Eye (tissue), 1 donor: ENCODE measurements around the gene CACNA1C.

Experiments used
- DNase-seq: peaks from one replicate; pipeline ENCODE4 v3.0.0-alpha.2; 2015

CACNA1C gene

GRCh38 chr12:2397356-2398045, 344.7 kb downstream of the CACNA1C start:
- no peak for DNase-seq

DNA sequence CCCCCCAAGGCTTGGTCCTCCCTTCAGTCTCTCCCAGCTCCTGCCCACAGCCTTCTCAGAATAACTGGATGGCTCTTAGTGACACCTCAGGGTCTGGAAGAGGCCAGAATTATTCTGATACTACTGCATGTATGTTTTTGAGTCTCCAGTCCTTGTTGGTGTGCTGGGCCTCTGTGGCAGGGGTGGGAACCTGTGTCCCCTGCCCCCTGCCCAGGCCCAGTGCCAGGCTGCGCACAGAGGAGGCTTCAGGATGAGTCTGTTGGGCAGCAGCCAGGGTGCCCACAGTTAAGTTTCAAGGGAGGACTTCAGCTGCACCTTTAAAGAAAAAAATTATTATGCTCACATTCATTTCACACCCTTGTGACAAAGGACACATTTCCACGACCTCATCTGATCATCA, 348.3 kb downstream of the CACNA1C start:
- no peak for DNase-seq

- DNase-seq, result no peak
These were observed 349.3 kb downstream of the CACNA1C start for GRCh38 chr12:2402073-2402579.

- DNase-seq, result no peak
These were observed 350.6 kb downstream of the CACNA1C start for GRCh38 chr12:2403221-2403976.

DNA sequence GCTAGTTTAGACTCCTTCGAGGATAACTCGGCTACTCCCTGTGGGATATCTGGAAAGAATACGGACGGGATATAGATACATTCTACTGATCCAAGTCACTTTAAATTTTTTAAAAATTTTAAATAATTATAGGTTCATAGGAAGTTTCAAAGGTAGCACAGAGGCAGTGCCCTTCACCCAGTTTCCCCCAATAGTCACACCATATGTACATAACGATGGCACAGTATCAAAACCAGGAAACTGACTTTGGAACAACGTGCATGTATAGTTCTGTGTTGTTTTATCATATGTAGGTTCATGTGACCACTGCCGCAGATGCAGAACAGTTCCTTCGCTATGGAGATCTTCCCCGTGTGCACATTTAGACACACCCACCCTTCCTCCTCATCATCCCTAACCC, 352.3 kb downstream of the CACNA1C start:
- DNase-seq, result no peak

DNA sequence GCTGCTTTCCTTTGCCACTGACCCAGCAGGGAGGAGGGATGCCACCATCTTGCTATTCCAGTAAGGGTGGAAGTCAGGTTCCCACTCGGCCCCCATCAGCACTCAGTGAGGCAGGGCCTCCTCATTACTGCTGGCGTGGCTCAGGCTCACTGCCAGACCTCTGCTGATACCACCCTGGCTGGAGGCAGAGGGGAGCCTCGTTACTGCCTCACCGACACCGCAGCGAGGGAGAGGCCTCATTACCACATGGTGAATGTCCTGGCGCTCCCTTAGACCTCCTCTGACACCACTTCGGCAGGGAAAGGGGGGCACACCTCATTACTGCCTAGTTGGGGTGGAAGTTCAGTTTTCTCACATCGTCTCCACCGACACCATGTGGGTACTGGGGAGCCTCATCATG, 354.1 kb downstream of the CACNA1C start:
- DNase-seq, result no peak

DNA sequence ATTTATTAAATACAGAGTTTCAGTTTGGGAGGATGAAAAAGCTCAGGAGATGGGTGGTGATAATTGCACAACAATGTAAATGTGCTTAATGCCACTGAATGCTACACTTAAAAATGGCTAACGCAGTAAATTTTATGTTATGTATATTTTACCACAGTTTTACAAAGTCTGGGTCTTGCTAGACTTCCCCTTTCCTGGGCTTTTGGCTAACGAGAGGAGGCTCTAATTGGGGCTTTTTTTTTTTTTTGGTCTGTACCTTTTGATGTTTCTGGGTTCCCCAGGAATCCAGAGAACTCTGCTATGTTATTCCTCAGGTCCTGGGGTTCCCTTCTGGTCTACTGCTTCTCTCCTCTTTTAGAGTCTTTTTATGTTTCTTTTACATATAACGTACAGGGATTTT, 355.5 kb downstream of the CACNA1C start:
- DNase-seq, result no peak

- DNase-seq, result no peak
These were observed 357.0 kb downstream of the CACNA1C start for GRCh38 chr12:2409656-2410265.

DNA sequence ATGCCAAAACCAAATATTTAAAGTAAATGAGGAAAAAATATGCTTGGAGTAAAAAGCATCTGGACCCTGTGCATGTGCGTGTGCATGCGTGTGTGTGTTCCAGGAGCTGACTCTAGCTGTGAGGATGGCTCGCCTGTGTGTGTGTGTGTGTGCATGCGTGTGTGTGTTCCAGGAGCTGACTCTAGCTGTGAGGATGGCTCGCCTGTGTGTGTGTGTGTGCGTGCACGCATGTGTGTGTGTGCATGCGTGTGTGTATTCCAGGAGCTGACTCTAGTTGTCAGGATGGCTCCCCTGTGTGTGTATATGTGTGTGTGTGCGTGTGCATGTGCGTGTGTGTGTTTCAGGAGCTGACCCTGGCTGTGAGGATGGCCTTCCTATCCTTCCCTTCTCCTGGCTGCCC, 357.7 kb downstream of the CACNA1C start:
- no peak for DNase-seq

- DNase-seq, result no peak
These were observed 358.2 kb downstream of the CACNA1C start for GRCh38 chr12:2411011-2411410.

DNA sequence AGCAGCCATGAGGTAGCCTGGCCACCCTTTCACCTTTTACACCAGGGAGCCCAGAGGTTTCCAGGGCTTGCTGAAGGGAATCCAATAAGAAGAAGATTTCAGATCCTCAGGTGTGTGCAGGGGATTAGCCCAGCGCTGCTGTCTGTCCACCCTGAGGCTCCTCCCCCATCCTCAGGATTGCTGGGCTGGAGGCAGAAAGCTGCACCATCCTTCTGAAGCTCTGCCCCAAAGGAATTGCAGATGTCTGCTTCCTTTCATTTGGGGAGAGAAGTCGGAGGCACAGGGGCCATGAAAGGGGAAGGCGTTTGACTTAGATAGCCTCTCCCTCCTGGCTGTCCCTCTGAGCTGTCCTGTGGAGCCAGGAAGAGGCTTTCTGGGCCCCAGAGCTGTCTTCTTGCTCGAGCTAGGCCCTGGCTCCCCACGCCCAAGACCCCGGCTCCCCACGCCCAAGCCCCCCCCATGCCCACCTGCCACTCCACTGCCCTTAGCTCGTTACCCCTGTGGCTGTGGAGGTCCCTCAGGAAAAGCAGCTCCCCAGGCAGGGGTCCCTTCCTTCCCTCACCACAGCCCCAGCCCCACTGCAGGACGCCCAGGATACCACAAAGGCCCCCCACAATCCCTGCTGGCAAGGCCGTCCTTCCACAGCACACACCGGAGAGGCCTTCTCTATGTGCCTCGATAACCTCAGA, 359.0 kb downstream of the CACNA1C start:
- DNase-seq, result no peak

DNA sequence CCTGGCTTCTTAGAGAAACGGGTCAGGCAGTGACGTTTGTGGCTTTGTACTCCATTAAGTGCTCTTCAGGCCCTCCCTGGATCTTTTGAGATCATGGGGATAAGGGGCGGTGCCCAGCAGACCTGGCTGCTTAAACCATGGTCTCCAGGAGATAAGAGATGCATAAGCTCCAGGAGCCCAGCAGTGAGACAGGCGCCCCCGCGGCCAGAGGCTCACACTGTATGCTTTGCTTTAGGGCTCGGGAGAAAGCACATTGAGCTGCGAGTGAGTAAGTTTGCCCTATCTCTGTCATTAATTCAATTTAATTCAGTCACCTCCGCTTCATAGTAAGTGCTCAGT, 359.5 kb downstream of the CACNA1C start:
- DNase-seq, result no peak

DNA sequence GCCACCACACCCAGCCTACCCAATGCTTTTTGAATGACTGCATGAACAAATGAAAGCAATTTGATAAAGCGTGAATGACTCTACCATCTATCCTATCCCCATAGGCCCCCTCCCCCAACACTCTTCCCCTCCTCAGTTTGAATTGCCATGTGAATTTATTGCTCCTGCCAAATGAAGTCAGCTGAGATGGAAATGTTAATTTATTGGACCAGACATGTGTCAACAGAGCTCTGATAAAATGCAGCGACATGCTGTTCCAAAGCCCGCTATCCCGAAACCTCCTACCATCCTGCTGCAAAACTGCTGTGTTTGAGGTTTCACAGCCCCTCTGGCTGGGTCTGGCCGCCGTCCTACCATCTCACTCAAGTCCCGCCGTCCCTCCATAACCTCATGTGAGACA, 360.5 kb downstream of the CACNA1C start:
- DNase-seq, result no peak

GRCh38 chr12:2413999-2414792, 361.4 kb downstream of the CACNA1C start:
- DNase-seq, result no peak

GRCh38 chr12:2414810-2415567, 362.2 kb downstream of the CACNA1C start:
- no peak for DNase-seq

GRCh38 chr12:2415568-2415944, 362.8 kb downstream of the CACNA1C start:
- no peak for DNase-seq

- DNase-seq, result no peak
These were observed 363.4 kb downstream of the CACNA1C start for GRCh38 chr12:2416158-2416557.

- DNase-seq, result no peak
These were observed 364.8 kb downstream of the CACNA1C start for GRCh38 chr12:2417481-2418160.

DNA sequence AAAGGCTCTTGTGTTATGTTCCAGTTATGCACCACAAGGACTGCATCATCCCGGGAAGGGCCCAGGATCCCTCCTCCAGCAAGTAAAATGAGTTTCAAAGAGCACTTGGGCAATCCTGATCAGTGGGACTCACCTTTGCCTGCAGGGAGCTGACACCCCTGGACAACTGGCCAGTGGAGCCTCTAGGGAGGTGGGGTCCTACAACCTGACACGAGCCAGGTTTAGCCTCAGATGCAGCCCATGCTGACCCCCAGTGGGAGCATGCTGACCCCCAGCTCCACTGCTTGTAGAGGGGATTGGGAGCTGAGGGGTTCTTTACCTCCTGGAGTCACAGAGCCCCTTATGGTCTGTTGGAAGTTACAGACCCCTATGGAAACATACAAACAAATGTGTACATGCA, 365.8 kb downstream of the CACNA1C start:
- no peak for DNase-seq

GRCh38 chr12:2422591-2422990, 369.8 kb downstream of the CACNA1C start:
- DNase-seq, result no peak

DNA sequence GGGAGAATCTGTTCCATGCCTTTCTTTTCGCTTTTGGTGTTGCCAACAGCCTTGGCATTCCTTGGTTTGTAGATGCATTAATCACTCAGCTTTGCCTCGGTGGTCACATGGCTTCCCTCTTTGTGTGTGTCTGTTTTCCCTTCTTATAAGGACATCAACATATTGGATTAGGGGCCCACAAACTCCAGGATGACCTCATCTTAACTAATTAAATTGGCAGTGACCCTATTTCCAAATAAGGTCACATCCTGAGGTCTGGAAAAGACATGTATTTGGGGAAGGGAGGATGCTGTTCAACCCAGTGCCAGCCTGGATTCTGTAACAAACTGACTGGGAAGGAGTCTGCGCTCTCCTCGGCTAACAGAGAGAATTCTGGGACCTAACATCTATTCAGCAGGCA, 376.2 kb downstream of the CACNA1C start:
- DNase-seq, result no peak
